GM12891 (cell line): ENCODE results near the gene UBE2E1.
"Not testable (repeated sequence)": the region's sequence is repeated elsewhere in the genome, so short reads cannot be mapped to it uniquely, and the experiment has no call there.

Experiments used
- DNase-seq: peaks from one replicate; pipeline ENCODE4 v3.0.0; 2011; ENCODE audit warnings: low spot score; ENCODE audit not compliant: insufficient read length
- FAIRE-seq: peaks from 2 replicates; lab custom pipeline; 2011; peaks lifted over from hg19 to GRCh38; lab: Jason Lieb, UNC
- PAX5 ChIP-seq: IDR thresholded peaks from 2 replicates; pipeline ENCODE4 v1.6.1; 2011; ENCODE audit warnings: low read length, moderate library complexity, mild to moderate bottlenecking; ENCODE audit not compliant: insufficient read depth, severe bottlenecking
- POLR2A ChIP-seq: IDR thresholded peaks from 2 replicates; pipeline ENCODE4 v1.6.1; 2011; ENCODE audit warnings: low read depth, low read length, control low read depth
- POLR2AphosphoS5 ChIP-seq: IDR thresholded peaks from 2 replicates; pipeline ENCODE4 v1.6.1; 2011; ENCODE audit warnings: low read depth, low read length, control low read depth
- POU2F2 ChIP-seq: IDR thresholded peaks from 2 replicates; pipeline ENCODE4 v1.6.1; 2011; ENCODE audit warnings: low read depth, mild to moderate bottlenecking, control low read depth, low read length, moderate library complexity
- SPI1 ChIP-seq: IDR thresholded peaks from 2 replicates; pipeline ENCODE4 v1.6.1; 2011; ENCODE audit warnings: low read depth, low read length, control low read depth
- TAF1 ChIP-seq: IDR thresholded peaks from 2 replicates; pipeline ENCODE4 v1.6.1; 2011; ENCODE audit warnings: low read depth, low read length, control low read depth

Gene UBE2E1

GRCh38 chr3:23909341-23909740 is 103.6 kb downstream of the UBE2E1 start:
- no peak for TF ChIP-seq TAF1
- TF ChIP-seq POU2F2: no peak
- TF ChIP-seq POLR2AphosphoS5: no peak
- no peak for TF ChIP-seq SPI1
- TF ChIP-seq POLR2A: no peak
- TF ChIP-seq PAX5: no peak
- FAIRE-seq: no peak
- DNase-seq: no peak

GRCh38 chr3:23911397-23911796 is 105.6 kb downstream of the UBE2E1 start:
- FAIRE-seq (no peak), DNase-seq (no peak)
- TF ChIP-seq POLR2A (no peak), POU2F2 (no peak), TAF1 (no peak), PAX5 (no peak), POLR2AphosphoS5 (no peak)

GRCh38 chr3:23912335-23912734 is 106.6 kb downstream of the UBE2E1 start:
- FAIRE-seq, DNase-seq: not testable (repeated sequence)

DNA sequence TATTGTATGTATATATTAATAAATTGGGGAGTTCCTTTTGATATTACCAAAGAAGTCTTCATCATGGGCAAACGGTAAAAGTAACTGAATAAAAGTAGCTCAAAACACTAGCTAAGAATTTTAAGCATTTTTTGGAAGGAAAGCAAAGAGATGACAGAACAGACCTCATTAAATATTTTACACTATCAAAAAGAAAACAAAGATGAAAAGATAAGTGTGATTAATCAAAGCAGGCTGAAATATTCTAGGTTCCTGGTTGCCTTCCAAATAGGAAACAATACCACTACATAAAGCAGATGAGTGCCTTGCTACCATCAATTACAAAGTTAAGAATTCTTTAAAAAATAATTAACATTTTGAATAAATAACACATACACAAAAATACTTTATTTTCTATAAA is 107.4 kb downstream of the UBE2E1 start:
- no peak for TF ChIP-seq POLR2AphosphoS5
- no peak for TF ChIP-seq PAX5
- TF ChIP-seq POLR2A: no peak
- TF ChIP-seq TAF1: no peak
- TF ChIP-seq SPI1: no peak
- TF ChIP-seq POU2F2: no peak
- no peak for FAIRE-seq

GRCh38 chr3:23913873-23914743 is 108.4 kb downstream of the UBE2E1 start:
- no peak for DNase-seq
- no peak for FAIRE-seq
- TF ChIP-seq POU2F2 (no peak), POLR2AphosphoS5 (no peak), POLR2A (no peak), PAX5 (no peak), SPI1 (no peak)

More for the DNA sequence above, 107.4 kb downstream of the UBE2E1 start:
- DNase-seq: no peak

- FAIRE-seq (no peak), DNase-seq (no peak)
- TF ChIP-seq POU2F2: no peak
- no peak for TF ChIP-seq SPI1
Observed at GRCh38 chr3:23915537-23916108, 109.9 kb downstream of the UBE2E1 start.

GRCh38 chr3:23916152-23916885 is 110.6 kb downstream of the UBE2E1 start:
- DNase-seq (no peak), FAIRE-seq (no peak)
- TF ChIP-seq SPI1 (no peak), POLR2AphosphoS5 (no peak), POLR2A (no peak), POU2F2 (no peak), PAX5 (no peak), TAF1 (no peak)

- FAIRE-seq (peak; percentile 92), DNase-seq (peak; percentile 88)
- TF ChIP-seq TAF1 (peak; percentile 100), POLR2A (peak; percentile 100), POU2F2 (peak; percentile 96), POLR2AphosphoS5 (peak; percentile 100), PAX5 (no peak), SPI1 (peak; percentile 67)
Observed at GRCh38 chr3:23916886-23917678, 111.3 kb downstream of the UBE2E1 start, which contains the start of the genes NKIRAS1 and RPL15. Gene NKIRAS1, minus strand, starts transcription at chr3:23916990. Its CDS starts 6,086 bp downstream, at chr3:23910904. Gene RPL15, plus strand, starts transcription at chr3:23917132. Its CDS starts 728 bp downstream, at chr3:23917860.

GRCh38 chr3:23917679-23918303 is 112.0 kb downstream of the UBE2E1 start:
- not testable (repeated sequence) for FAIRE-seq, DNase-seq

- DNase-seq, FAIRE-seq: not testable (repeated sequence)
Observed at GRCh38 chr3:23918331-23918730, 112.6 kb downstream of the UBE2E1 start.
